WERI-Rb-1 (cell line): ENCODE results near the gene TNFSF8.

Experiments
- DNase-seq: peaks from one replicate; pipeline ENCODE4 v3.0.0-alpha.2; 2020
- H3K27ac ChIP-seq: fragments of 250-450 bp; sonication (Bioruptor Pico); 2 replicates; pipeline ENCODE4 v1.5.1; 2020; ENCODE audit warnings: mild to moderate bottlenecking, moderate library complexity
- H3K27me3 ChIP-seq: fragments of 250-450 bp; sonication (Bioruptor Pico); 2 replicates; pipeline ENCODE4 v1.5.1; 2021; ENCODE audit warnings: mild to moderate bottlenecking, low read depth, moderate library complexity; ENCODE audit not compliant: insufficient read depth, severe bottlenecking
- H3K36me3 ChIP-seq: fragments of 250-450 bp; sonication (Bioruptor Pico); 2 replicates; pipeline ENCODE4 v1.5.1; 2020; ENCODE audit warnings: mild to moderate bottlenecking, moderate library complexity
- H3K4me3 ChIP-seq: 2 replicates; pipeline ENCODE4 v1.5.1; 2011; ENCODE audit warnings: low read depth, mild to moderate bottlenecking, control low read depth, low read length
- H3K9me3 ChIP-seq: fragments of 250-450 bp; sonication (Bioruptor Pico); 2 replicates; pipeline ENCODE4 v1.5.1; 2021; ENCODE audit warnings: mild to moderate bottlenecking, moderate library complexity; ENCODE audit not compliant: severe bottlenecking
- CTCF ChIP-seq: IDR thresholded peaks from 2 replicates; pipeline ENCODE4 v1.5.1; 2011; ENCODE audit warnings: low read depth, mild to moderate bottlenecking, control low read depth, inconsistent platforms, low read length

The TNFSF8 gene

DNA sequence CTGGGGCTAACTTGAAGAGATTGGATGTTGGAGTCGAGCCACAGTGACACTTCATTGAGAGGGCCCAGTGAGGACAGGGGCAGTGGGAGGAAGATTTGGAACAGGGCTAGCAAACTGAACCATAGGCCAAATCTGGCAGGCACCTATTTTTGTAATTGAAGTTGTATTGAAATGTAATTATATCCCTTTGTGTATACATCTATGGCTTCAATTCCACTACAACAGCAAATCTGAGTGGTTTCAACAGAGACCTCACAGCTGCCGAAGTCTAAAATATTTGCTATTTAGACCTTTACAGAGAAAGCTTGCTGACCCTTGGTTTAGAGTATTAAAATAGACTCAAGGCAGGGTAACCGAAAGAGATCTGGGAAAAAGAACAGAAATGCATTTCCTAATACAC lies 4.7 kb upstream of the TNFSF8 start:
- Histone ChIP-seq H3K4me3 (no peak overlapping the region), H3K27me3 (no peaks in the 10 kb centered on the region), H3K9me3 (no peaks in the 10 kb centered on the region), H3K27ac (no peak overlapping the region), H3K36me3 (no peaks in the 10 kb centered on the region)
- no peak for DNase-seq
- no peak for TF ChIP-seq CTCF

DNA sequence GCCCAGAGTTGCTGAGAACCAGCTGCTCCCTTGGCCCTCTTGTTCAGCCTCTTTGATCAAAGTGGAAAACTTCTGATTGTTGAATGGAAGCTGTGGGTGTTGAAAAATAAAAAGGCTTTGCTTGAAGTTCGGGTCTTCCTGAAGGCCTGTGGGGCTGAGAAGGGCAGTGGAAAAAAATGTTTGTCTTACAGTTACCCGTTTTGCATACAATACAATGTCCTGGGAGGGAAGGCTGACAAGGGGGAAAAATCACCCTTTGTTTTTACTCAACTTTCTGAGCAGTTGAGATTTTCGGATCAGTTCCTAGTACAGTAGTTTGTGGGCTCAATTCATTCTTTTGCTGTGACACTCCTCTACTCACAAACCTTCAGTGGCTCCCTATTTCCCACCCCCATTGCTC lies 2.1 kb upstream of the TNFSF8 start:
- no peak for TF ChIP-seq CTCF
- Histone ChIP-seq H3K27me3 (no peaks in the 10 kb centered on the region), H3K4me3 (no peak overlapping the region), H3K27ac (no peak overlapping the region), H3K9me3 (no peaks in the 10 kb centered on the region), H3K36me3 (no peaks in the 10 kb centered on the region)
- no peak for DNase-seq

GRCh38 chr9:114931407-114931806 lies 1.0 kb upstream of the TNFSF8 start:
- no peak for DNase-seq
- Histone ChIP-seq H3K4me3 (no peak overlapping the region), H3K36me3 (no peaks in the 10 kb centered on the region), H3K27ac (no peak overlapping the region), H3K9me3 (no peaks in the 10 kb centered on the region), H3K27me3 (no peaks in the 10 kb centered on the region)
- no peak for TF ChIP-seq CTCF

DNA sequence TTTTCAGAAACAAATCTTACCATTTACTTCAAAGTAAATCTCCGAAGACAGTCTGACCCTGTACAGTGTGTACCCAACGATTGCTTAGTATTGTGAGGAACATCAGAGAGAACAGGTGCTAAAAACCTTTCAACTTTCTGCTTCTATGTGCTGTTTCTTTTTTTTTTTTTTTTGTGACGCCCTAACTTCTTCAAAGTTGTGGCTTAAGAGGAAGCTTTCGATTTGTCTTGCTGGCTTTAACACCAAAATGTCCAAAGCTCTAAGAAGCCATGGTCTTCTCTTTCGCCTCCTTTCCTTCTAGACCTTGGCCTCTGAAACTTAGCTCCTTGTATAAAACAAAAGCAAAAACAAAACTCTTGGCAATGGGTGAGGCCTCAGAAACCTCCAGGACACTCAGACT lies 1.2 kb downstream of the TNFSF8 start:
- no peak for TF ChIP-seq CTCF
- Histone ChIP-seq H3K4me3 (no peak overlapping the region), H3K27me3 (no peaks in the 10 kb centered on the region), H3K36me3 (no peaks in the 10 kb centered on the region), H3K9me3 (no peaks in the 10 kb centered on the region), H3K27ac (no peak overlapping the region)
- no peak for DNase-seq

- Histone ChIP-seq H3K27ac (no peak overlapping the region), H3K9me3 (no peaks in the 10 kb centered on the region)
- no peak for TF ChIP-seq CTCF
These were observed 1.7 kb downstream of the TNFSF8 start for GRCh38 chr9:114928671-114929070.

DNA sequence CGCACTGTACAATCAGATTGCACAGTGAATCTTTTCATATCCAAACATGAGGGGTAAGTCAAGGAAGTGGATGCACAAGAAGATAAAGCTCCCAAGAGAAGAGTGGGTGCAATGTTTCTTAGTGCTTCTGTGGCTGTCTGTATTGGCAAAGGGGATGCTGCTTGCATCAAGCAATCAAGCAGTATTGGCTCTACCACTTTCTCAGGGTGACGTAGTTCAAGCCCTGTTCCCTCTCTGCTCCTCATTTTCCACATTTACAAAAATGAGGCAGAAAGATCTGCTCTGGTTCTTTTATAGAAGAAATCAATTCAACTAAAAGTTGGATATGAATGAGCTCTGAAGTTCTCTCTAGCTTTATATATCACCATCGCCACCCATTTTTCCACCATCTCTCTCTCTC lies 2.3 kb downstream of the TNFSF8 start:
- no peaks in the 10 kb centered on the region for H3K36me3 ChIP-seq
- H3K4me3 ChIP-seq: no peak overlapping the region
- no peaks in the 10 kb centered on the region for H3K27me3 ChIP-seq
- DNase-seq: no peak
- no peak overlapping the region for H3K27ac ChIP-seq
- no peaks in the 10 kb centered on the region for H3K9me3 ChIP-seq
- TF ChIP-seq CTCF: no peak

More at GRCh38 chr9:114928671-114929070, 1.7 kb downstream of the TNFSF8 start:
- Histone ChIP-seq H3K27me3 (no peaks in the 10 kb centered on the region), H3K36me3 (no peaks in the 10 kb centered on the region), H3K4me3 (no peak overlapping the region)
- DNase-seq: no peak
